Breast epithelium (tissue), 3 donors: Measurements from ENCODE around the gene ISL1.

Source experiments
- CTCF ChIP-seq, 3 donors: fragments of 450-650 bp; IDR thresholded peaks; one replicate each; pipeline ENCODE4 v1.5.1; 2016 to 2017; ENCODE audit warnings: antibody characterized with exemption in 3 of 3, mild to moderate bottlenecking in 3 of 3, moderate library complexity in 3 of 3
- POLR2A ChIP-seq: fragments of 450-650 bp; IDR thresholded peaks from one replicate; pipeline ENCODE4 v1.6.1; 2016; ENCODE audit warnings: antibody characterized with exemption, mild to moderate bottlenecking, moderate library complexity

GRCh38 chr5:51382521-51383130 lies 622 bp upstream of the ISL1 start:
- TF ChIP-seq POLR2A: no peak
- no peak for TF ChIP-seq CTCF (IDR thresholded peaks at IDR 0.05)
